ENCODE data around the gene C19orf67. TPM values are rescaled to one million over a fixed set of nuclear protein-coding genes. Genes with fewer than 3 reads are reported as not detected.

C19orf67 gene
- total RNA-seq, 1 experiment from 2014 or later: not detected

DNA sequence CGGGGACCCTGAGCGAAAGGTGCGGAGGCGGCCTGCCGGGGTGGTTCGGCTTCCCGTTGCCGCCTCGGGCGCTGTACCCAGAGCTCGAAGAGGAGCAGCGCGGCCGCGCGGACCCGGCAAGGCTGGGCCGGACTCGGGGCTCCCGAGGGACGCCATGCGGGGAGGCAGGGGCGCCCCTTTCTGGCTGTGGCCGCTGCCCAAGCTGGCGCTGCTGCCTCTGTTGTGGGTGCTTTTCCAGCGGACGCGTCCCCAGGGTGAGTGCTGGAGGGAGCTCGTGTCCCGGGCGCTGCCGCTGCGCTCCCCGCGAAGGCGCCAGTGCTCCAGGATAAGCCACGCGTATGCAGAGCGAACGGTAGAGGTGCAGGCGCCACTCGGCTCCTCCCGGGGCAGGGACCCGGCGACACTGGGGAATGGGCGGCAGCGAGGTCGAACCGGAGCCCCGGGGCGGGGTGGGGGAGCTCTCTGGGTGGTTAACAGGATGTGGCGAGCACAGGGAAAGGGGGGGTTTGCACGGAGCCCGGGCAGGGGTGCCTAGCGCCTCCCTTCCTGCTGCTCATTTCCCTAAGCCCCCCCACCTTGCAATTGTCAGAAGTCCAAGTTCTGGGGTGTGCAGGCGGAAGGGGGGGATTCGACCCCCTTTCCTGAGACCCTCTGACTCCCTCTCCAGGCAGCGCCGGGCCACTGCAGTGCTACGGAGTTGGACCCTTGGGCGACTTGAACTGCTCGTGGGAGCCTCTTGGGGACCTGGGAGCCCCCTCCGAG is 53.7 kb downstream of the C19orf67 start, which contains the start of gene IL27RA:
TSS of gene IL27RA (plus strand) at position 44 of the 762 bp plus-strand sequence. CDS start at position 155, 111 bp downstream.
- H3K4me2 ChIP-seq (ENCODE audit: low read length): peak within 1 kb of the TSS; percentile 96
- no peaks in the 10 kb centered on the region for H3K9me2 ChIP-seq (ENCODE audit: insufficient read depth)
- H3K9ac ChIP-seq (ENCODE audit: low read length): peak within 1 kb of the TSS; percentile 88
- peak within 1 kb of the TSS; percentile 76 for H2AFZ ChIP-seq (ENCODE audit: low read depth, low read length, poor library complexity, severe bottlenecking)
- ChIA-PET CTCF (interaction anchor here (0.6 to 2.3 kb wide), 9 partner anchors 11 to 64 kb away, joined by 3 to 11 read pairs (median 5); partner anchors contain the start of genes MISP3 and RFX1), RAD21 (ENCODE audit: low non-redundant PET in 1 of 2, low total read pairs in 2 of 2, uncharacterized antibody in 2 of 2, unreplicated experiment in 2 of 2) (no interaction called here), POLR2A (interaction anchor here (0.5 to 1.9 kb wide), 6 partner anchors 9 to 330 kb away, joined by 4 to 10 read pairs (median 4); partner anchors contain the start of gene RFX1)
- DNase-seq (ENCODE audit: low read depth, low spot score) (no peak), ATAC-seq (peak; percentile 78)
- peak within 1 kb of the TSS; percentile 72 to 81 for H3K4me3 ChIP-seq (replicated peaks in 1 of 2; ENCODE audit: low read depth in 1 of 2, low read length in 2 of 2)
- no peaks in the 10 kb centered on the region for H3K27me3 ChIP-seq (ENCODE audit: insufficient read depth, low read length)
- no peaks in the 10 kb centered on the region for H3K36me3 ChIP-seq (ENCODE audit: control insufficient read depth in 1 of 2, insufficient read depth in 2 of 2, low read length in 2 of 2)
- TF ChIP-seq YY1 (IDR thresholded peaks at IDR 0.05; ENCODE audit: extremely low read depth, insufficient replicate concordance, low read depth, low read length): no peak
- TF ChIP-seq MAX (IDR thresholded peaks at IDR 0.05): peak; percentile 48; the same call in 1 of the 2 replicates
- TF ChIP-seq, protein P1, sequence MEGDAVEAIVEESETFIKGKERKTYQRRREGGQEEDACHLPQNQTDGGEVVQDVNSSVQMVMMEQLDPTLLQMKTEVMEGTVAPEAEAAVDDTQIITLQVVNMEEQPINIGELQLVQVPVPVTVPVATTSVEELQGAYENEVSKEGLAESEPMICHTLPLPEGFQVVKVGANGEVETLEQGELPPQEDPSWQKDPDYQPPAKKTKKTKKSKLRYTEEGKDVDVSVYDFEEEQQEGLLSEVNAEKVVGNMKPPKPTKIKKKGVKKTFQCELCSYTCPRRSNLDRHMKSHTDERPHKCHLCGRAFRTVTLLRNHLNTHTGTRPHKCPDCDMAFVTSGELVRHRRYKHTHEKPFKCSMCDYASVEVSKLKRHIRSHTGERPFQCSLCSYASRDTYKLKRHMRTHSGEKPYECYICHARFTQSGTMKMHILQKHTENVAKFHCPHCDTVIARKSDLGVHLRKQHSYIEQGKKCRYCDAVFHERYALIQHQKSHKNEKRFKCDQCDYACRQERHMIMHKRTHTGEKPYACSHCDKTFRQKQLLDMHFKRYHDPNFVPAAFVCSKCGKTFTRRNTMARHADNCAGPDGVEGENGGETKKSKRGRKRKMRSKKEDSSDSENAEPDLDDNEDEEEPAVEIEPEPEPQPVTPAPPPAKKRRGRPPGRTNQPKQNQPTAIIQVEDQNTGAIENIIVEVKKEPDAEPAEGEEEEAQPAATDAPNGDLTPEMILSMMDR (IDR thresholded peaks at IDR 0.05 in 2 of 3, conservative IDR thresholded peaks at IDR 0.05 in 1 of 3; ENCODE audit: borderline replicate concordance in 1 of 3, insufficient read depth in 1 of 3, low read depth in 2 of 3, low read length in 2 of 3): peak; percentile 47 to 86 (median 72); a peak in 5 of 6 replicates
- TF ChIP-seq ZFX (IDR thresholded peaks at IDR 0.05): peak; percentile 58; the same call in 1 of the 2 replicates
- no peak for TF ChIP-seq SRF (IDR thresholded peaks at IDR 0.05; ENCODE audit: low read depth)
- TF ChIP-seq EGR1 (IDR thresholded peaks at IDR 0.05; ENCODE audit: low read depth): peak; percentile 54; the same call in 1 of the 2 replicates
- peak; percentile 55 for TF ChIP-seq RAD21 (IDR thresholded peaks at IDR 0.05; ENCODE audit: low read depth)
- TF ChIP-seq POLR2AphosphoS5 (IDR thresholded peaks at IDR 0.05; ENCODE audit: low read depth, low read length): peak; percentile 47
- no peak for TF ChIP-seq POLR2A (IDR thresholded peaks at IDR 0.05; ENCODE audit: borderline replicate concordance, extremely low read depth, insufficient read depth, insufficient read length)
- peak within 1 kb of the TSS; percentile 87 for H3K27ac ChIP-seq (ENCODE audit: low read depth, low read length)
- intact Hi-C loops (cut with micrococcal nuclease): no loop called here
- H3K9me3 ChIP-seq (ENCODE audit: control insufficient read depth in 1 of 2, insufficient read depth in 1 of 2, low read depth in 1 of 2, low read length in 2 of 2): no peaks in the 10 kb centered on the region
- no peaks in the 10 kb centered on the region for H3K79me2 ChIP-seq (ENCODE audit: insufficient read depth, low read length)
- BruUV-seq (replicated peaks): TSS peak; percentile 65
- peaks cover 3 to 15% of the 10 kb centered on the region in 2 experiments for H3K4me1 ChIP-seq (ENCODE audit: control insufficient read depth in 1 of 2, insufficient read depth in 2 of 2, low read length in 2 of 2)
- no peaks in the 10 kb centered on the region for H4K20me1 ChIP-seq (ENCODE audit: insufficient read depth)

Other genes starting within 250 kb of the C19orf67 start
- not detected for gene NANOS3, start 208.6 kb downstream of the C19orf67 start, total RNA-seq (2021; ENCODE audit: unreplicated experiment)
- 1.7 TPM for gene BRME1, start 179.7 kb downstream of the C19orf67 start, total RNA-seq (2021; ENCODE audit: unreplicated experiment)
- gene CC2D1A, start 179.6 kb downstream of the C19orf67 start, total RNA-seq (2021; ENCODE audit: unreplicated experiment): 51.5 TPM
- gene PODNL1, start 147.4 kb downstream of the C19orf67 start, total RNA-seq (2021; ENCODE audit: unreplicated experiment): 0.71 TPM
- 46.2 TPM for gene DCAF15, start 133.3 kb downstream of the C19orf67 start, total RNA-seq (2021; ENCODE audit: unreplicated experiment)
- gene RFX1, start 79.5 kb downstream of the C19orf67 start, total RNA-seq (2021; ENCODE audit: unreplicated experiment): 16.3 TPM
- not detected for gene RLN3, start 57.6 kb downstream of the C19orf67 start, total RNA-seq (2021; ENCODE audit: unreplicated experiment)
- 18.3 TPM for gene IL27RA, start 54.0 kb downstream of the C19orf67 start, total RNA-seq (2021; ENCODE audit: unreplicated experiment)
- gene PALM3, start 23.7 kb downstream of the C19orf67 start, total RNA-seq (2021; ENCODE audit: unreplicated experiment): 3.3 TPM
- gene MISP3, start 13.0 kb downstream of the C19orf67 start, total RNA-seq (2021; ENCODE audit: unreplicated experiment): 5.2 TPM
- gene SAMD1, start 5.0 kb upstream of the C19orf67 start, total RNA-seq (2021; ENCODE audit: unreplicated experiment): 62.9 TPM
- gene PRKACA, start 32.0 kb upstream of the C19orf67 start, total RNA-seq (2021; ENCODE audit: unreplicated experiment): 95.7 TPM
- gene ASF1B, start 50.8 kb upstream of the C19orf67 start, total RNA-seq (2021; ENCODE audit: unreplicated experiment): 78.1 TPM
- gene ADGRL1, start 120.4 kb upstream of the C19orf67 start, total RNA-seq (2021; ENCODE audit: unreplicated experiment): 88.6 TPM